ENCODE results near the gene SAYSD1. TPM values are rescaled to one million over a fixed set of nuclear protein-coding genes. Genes with fewer than 3 reads are reported as not detected.

Gene SAYSD1
- total RNA-seq, 2 donors from 2014 or later, result 12.9 to 15.5 TPM

DNA sequence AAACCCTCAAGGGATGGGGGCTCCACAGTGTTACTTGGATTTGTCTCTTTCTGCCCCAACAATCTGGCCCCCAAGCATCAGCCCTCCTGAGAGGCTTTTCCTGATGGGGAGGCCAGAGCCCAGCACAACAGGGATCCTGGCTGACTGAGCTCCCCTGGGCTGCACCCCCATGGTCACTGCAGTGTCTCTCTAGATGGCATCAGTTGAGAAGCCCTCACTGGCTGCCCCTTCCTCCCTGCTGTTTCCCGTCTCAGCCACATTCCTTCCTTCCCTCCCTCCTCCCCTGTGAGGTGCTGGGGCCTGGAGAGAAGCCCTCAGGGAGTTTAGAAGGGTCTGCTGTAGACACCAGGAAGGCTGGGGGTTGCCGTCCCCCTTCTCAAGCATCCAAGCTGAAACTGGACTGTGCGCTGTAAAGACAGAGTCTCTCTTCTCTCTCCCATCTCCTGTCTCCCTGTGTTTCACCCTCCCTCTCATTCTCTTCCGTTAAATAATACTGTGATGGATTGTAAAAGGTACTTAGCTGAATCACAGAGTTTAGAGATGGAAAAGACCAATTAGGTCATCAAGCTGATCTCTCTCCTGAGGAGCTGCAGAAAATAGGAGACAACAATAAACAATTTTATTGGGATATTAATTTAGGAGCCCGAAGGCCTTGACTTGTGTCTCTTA, 29.7 kb downstream of the SAYSD1 start:
- intact Hi-C loops (cut with DNase I), result no loop called here
- no peak for DNase-seq
- H3K27ac ChIP-seq, result no peak overlapping the region
- TF ChIP-seq, protein P1, sequence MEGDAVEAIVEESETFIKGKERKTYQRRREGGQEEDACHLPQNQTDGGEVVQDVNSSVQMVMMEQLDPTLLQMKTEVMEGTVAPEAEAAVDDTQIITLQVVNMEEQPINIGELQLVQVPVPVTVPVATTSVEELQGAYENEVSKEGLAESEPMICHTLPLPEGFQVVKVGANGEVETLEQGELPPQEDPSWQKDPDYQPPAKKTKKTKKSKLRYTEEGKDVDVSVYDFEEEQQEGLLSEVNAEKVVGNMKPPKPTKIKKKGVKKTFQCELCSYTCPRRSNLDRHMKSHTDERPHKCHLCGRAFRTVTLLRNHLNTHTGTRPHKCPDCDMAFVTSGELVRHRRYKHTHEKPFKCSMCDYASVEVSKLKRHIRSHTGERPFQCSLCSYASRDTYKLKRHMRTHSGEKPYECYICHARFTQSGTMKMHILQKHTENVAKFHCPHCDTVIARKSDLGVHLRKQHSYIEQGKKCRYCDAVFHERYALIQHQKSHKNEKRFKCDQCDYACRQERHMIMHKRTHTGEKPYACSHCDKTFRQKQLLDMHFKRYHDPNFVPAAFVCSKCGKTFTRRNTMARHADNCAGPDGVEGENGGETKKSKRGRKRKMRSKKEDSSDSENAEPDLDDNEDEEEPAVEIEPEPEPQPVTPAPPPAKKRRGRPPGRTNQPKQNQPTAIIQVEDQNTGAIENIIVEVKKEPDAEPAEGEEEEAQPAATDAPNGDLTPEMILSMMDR (IDR thresholded peaks at IDR 0.05), result no peak
- H3K36me3 ChIP-seq, result no peaks in the 10 kb centered on the region
- no peak overlapping the region for H3K4me3 ChIP-seq
- H3K9me3 ChIP-seq, result no peaks in the 10 kb centered on the region
- no peaks in the 10 kb centered on the region for H3K4me1 ChIP-seq
- H3K27me3 ChIP-seq, result no peaks in the 10 kb centered on the region
- no peak overlapping the region for H3K9ac ChIP-seq (ENCODE audit: low read depth in 2 of 2, low read length in 2 of 2)

DNA sequence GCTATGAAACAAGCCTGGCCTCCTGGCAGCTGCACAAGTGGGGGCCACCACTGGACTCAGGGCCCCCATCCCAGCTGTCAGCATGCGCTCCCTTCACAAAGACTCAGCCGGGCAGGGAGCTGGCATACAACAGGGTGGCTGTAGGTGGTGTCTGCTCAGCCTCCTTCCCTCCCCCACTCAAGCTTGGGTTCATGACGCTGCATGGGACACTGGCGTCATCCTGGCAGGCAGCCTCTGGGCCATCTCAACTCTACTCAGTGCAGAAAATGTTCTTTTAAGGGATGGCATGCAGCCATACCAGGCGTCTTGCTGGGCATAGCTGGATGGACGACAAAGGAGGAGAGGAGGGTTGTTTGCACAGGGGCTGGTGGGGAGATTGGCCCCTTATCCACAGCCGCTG, 30.5 kb downstream of the SAYSD1 start:
- intact Hi-C loops (cut with DNase I), result no loop called here
- Histone ChIP-seq H3K36me3 (no peaks in the 10 kb centered on the region), H3K27me3 (no peaks in the 10 kb centered on the region), H3K4me1 (no peaks in the 10 kb centered on the region), H3K9ac (ENCODE audit: low read depth in 2 of 2, low read length in 2 of 2) (no peak overlapping the region), H3K4me3 (no peak overlapping the region), H3K27ac (no peak overlapping the region), H3K9me3 (no peaks in the 10 kb centered on the region)
- TF ChIP-seq, protein P1 (IDR thresholded peaks at IDR 0.05), result no peak
- DNase-seq, result no peak

DNA sequence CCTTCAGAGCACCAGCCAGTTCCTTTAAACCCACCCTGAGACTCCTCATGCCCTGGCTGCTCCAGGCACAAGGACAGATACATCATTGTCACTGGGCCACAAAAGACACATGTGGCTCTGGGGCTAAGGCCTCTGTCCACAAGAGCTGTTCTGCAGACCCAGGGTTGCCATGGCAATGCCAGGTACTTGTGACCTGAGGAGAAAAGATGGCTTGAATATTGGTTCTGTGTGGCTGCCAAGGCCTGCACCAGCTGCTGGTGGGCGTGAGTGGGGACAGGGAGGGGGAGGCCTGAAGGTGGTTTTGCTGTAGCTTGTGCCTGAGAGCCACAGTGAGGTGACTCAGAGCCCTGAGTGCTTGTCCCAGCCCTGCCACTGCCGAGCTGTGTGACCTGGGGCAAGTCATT, 31.8 kb downstream of the SAYSD1 start:
- H3K9me3 ChIP-seq, result no peaks in the 10 kb centered on the region
- no peaks in the 10 kb centered on the region for H3K27me3 ChIP-seq
- H3K4me1 ChIP-seq, result no peaks in the 10 kb centered on the region
- no peaks in the 10 kb centered on the region for H3K36me3 ChIP-seq
- no peak overlapping the region for H3K9ac ChIP-seq (ENCODE audit: low read depth in 2 of 2, low read length in 2 of 2)
- TF ChIP-seq, protein P1 (IDR thresholded peaks at IDR 0.05), result no peak
- H3K4me3 ChIP-seq, result no peak overlapping the region
- no peak overlapping the region for H3K27ac ChIP-seq
- no peak for DNase-seq
- intact Hi-C loops (cut with DNase I), result no loop called here

DNA sequence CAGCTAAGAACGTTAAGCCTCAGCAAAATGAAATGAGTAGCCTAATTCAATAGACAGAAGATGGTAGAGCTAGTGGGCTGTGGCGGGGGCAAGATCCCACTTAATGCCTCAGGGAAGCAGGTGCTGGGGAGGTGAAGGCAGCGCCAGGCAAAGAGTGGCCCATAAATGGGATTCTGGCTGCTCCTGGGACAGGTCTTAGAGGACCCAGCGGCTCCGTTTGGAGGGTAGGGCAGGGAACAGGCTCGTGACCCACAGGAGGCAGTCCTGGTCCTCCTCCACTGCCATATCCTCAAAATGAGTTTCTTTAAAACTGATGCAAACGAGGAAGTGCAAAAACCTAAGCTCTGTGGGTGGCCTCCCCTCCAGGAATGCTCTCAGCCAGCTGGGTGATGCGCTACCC, 32.7 kb downstream of the SAYSD1 start:
- TF ChIP-seq, protein P1 (IDR thresholded peaks at IDR 0.05), result no peak
- DNase-seq, result no peak

DNA sequence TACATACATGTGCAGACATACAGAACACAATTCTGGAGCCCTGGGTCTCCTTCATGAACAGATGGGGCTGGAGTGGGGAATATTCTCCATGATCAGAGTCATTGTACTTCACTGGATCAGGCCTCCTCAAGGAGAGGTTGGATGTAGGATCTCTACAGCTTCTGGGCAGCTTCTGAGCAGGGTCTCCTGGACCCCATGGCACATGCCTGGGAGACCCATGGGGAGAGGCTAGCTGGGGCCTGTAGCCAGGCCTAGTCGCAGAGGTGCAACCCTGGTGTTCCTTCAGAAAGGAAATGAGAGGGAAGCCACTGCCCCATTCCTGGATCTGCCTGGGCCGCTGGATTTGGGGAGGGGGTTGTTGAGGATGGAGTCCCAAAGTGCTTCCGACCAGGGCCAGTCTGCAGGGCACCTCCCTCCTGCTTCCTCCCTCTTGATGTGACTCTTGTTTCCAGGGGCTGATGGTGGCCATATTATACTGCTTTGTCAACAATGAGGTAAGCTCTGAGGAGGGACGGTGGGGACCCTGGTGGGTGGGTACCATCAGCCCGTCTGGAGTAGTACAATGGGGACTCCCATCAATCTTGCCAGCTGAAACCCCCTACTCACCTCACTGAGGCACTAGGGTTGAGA, 34.6 kb downstream of the SAYSD1 start:
- no peaks in the 10 kb centered on the region for H3K9me3 ChIP-seq
- no peak for DNase-seq
- H3K4me1 ChIP-seq, result no peaks in the 10 kb centered on the region
- intact Hi-C loops (cut with DNase I), result no loop called here
- TF ChIP-seq, protein P1 (IDR thresholded peaks at IDR 0.05), result no peak
- H3K4me3 ChIP-seq, result no peak overlapping the region
- no peaks in the 10 kb centered on the region for H3K27me3 ChIP-seq
- H3K27ac ChIP-seq, result no peak overlapping the region
- no peaks in the 10 kb centered on the region for H3K36me3 ChIP-seq
- no peak overlapping the region for H3K9ac ChIP-seq (ENCODE audit: low read depth in 2 of 2, low read length in 2 of 2)

More for the DNA sequence above, 32.7 kb downstream of the SAYSD1 start:
- Histone ChIP-seq H3K4me1 (no peaks in the 10 kb centered on the region), H3K4me3 (no peak overlapping the region), H3K36me3 (no peaks in the 10 kb centered on the region), H3K27ac (no peak overlapping the region), H3K9me3 (no peaks in the 10 kb centered on the region), H3K9ac (ENCODE audit: low read depth in 2 of 2, low read length in 2 of 2) (no peak overlapping the region), H3K27me3 (no peaks in the 10 kb centered on the region)
- intact Hi-C loops (cut with DNase I), result no loop called here

Measured in colonic mucosa (tissue), 4 donors.